HuH-7.5 (cell line): Measurements from ENCODE around the gene TRAPPC2L.

ENCODE experiments used
- DNase-seq: peaks from one replicate; pipeline ENCODE4 v3.0.0; 2011; ENCODE audit warnings: low spot score

TRAPPC2L gene

GRCh38 chr16:88856828-88857727, at the start of gene TRAPPC2L, which contains the start of gene GALNS:
Gene TRAPPC2L (plus strand): TSS chr16:88857127. CDS start chr16:88857151, 24 bp downstream.
Gene GALNS (minus strand): TSS chr16:88856947. CDS start chr16:88856877, 70 bp downstream.
- peak; percentile 100 for DNase-seq

GRCh38 chr16:88807142-88807625, 49.7 kb upstream of the TRAPPC2L start:
- DNase-seq = no peak

GRCh38 chr16:88807626-88808453, 49.1 kb upstream of the TRAPPC2L start:
- no peak for DNase-seq

GRCh38 chr16:88809068-88809675, 47.8 kb upstream of the TRAPPC2L start:
- DNase-seq = no peak

- no peak for DNase-seq
Measured at GRCh38 chr16:88809676-88810165, 47.2 kb upstream of the TRAPPC2L start.

- no peak for DNase-seq
Measured at GRCh38 chr16:88810166-88810911, 46.6 kb upstream of the TRAPPC2L start.

- peak; percentile 86 for DNase-seq
Measured at GRCh38 chr16:88810912-88811768, 45.8 kb upstream of the TRAPPC2L start.

GRCh38 chr16:88811769-88812512, 45.0 kb upstream of the TRAPPC2L start, which contains the start of gene APRT:
Gene APRT (minus strand): TSS chr16:88811928. CDS start chr16:88811899, 29 bp downstream.
- peak; percentile 98 for DNase-seq

GRCh38 chr16:88812513-88813268, 44.2 kb upstream of the TRAPPC2L start:
- DNase-seq = no peak

- no peak for DNase-seq
Measured at GRCh38 chr16:88813269-88814143, 43.4 kb upstream of the TRAPPC2L start.

GRCh38 chr16:88814144-88814502, 42.8 kb upstream of the TRAPPC2L start:
- no peak for DNase-seq

- DNase-seq = no peak
Measured at GRCh38 chr16:88815227-88815626, 41.7 kb upstream of the TRAPPC2L start.

GRCh38 chr16:88815901-88816589, 40.9 kb upstream of the TRAPPC2L start:
- no peak for DNase-seq

- no peak for DNase-seq
Measured at GRCh38 chr16:88816736-88817535, 40.0 kb upstream of the TRAPPC2L start.

- DNase-seq = no peak
Measured at GRCh38 chr16:88817785-88818574, 38.9 kb upstream of the TRAPPC2L start.

- DNase-seq = no peak
Measured at GRCh38 chr16:88818575-88818874, 38.4 kb upstream of the TRAPPC2L start.
